Activated naive CD4-positive, alpha-beta T cell (primary cell): ENCODE measurements around the gene MGRN1.

Source experiments
- DNase-seq, 4 experiments: peaks; one replicate each; lab custom pipeline; 2025; lab: John Stamatoyannopoulos, UW

Gene MGRN1

DNA sequence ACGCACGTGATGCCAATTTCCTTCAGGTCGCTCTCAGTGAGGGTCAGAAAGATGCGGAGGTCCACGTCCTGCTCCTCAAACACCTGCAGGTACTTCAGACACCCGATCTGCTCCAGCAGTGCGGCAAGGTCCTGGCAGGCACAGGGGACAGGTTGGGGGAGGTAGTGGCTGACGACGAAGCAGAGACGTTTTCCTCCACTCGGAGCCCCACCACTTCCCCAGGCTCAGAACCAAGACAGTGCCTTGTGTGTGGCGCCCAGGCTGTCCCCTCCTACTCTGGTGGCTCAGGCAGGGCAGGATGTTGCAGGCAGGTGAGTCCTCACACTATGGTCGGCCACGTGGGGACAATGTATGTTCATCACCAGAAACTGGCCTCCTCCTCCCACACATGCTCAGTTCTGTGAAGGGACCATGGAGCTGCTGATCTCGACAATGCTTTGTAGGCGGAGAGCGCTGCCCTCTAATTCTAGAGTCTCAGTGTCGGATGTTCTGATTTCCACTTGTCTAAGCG, 74.5 kb downstream of the MGRN1 start:
- no peak for DNase-seq

DNA sequence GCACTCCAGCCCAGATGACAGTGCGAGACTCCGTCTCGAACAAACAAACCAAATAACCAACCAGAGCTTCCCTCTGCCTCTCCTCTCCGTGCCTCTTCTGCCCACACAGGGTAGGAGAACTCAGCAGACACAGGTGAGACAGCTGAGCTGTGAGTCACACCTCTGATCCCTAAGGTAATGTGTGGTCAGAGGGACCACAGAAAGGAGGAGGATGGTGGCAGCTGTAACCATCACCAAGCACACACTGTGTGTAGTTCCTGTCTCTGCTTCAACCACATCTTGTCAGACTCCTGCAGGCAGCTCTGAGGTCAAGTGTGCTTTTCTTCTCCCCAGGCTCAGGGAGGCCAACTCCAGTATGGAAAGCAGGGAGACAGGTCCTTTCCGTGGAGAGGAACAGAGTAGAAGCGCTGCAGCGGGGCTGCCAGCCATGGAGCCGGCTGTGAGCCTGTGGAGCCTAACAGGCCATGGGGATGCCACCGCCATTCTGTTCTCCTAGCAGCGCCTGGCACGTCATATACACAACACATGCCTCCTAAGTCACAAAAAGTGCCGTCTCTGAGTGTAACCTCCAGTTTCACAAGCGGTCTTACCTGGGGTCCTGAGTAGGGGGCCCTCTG, 75.9 kb downstream of the MGRN1 start:
- DNase-seq: no peak

DNA sequence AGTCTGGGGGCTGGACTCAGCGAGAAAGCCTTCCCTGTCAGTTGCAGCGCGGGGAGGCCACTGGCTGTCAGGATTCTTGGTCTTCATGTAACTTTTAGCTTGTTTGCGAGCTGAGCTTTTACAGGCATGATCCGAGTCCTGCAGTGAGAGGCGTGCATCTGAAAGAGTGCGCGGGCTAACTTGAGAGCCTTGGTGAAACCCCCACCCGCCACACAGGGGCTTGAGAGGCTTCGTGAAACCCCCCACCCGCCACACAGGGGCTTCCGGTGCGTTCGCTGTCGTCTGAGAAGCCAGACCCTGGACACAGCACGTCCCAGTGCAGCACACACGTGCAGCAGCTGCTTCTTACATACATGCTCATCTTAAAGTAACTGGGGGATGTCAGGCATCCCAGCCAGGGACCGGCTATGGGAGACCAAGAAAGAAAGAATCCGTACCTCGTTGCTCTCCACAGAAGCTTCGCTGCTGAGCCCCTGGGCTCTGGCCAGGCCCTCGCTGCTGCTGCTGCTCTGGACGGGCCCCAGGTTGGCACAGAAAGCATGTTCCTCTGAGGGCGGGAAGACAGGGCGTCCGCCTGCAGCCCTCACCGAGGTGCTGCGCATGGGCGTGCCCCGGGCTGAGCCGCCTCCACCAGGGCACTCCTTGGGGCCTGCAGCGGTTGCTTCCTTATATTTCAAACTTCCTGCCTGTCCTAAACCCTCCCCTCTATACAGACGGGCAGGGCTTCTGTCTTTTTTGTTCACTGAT, 76.5 kb downstream of the MGRN1 start:
- DNase-seq: no peak

DNA sequence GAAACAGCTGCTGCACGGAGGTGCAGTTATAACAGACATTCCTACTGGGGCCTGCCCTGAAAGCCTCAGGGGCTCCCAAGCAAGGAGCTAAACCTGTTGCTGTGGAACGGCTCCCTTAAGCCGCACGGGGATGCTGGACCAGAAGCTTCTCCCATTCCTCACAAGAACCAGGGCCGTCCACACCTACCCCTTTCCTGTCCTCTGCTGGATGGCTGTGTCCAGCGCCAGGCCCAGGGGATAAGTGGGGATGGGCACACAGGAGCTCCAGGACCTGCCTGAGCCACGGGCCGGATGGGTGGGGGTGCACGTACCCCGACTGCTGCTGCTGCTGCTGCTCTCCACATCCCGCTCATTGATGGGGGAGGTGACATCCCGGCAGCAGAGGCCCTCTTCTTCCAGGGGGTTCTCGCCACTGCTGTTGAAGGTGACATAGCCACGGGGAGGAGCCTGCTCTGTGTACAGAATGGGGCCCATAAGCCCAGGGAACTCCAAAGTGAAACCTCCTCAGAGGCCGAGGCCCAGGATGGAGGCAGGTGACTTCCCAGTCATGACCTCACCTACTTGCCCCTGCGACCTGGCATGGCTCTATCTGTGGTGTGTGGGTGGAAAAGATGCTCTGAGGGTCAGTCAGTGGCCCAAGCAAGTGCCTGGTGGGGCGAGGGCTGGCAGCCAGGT, 77.3 kb downstream of the MGRN1 start:
- no peak for DNase-seq

DNA sequence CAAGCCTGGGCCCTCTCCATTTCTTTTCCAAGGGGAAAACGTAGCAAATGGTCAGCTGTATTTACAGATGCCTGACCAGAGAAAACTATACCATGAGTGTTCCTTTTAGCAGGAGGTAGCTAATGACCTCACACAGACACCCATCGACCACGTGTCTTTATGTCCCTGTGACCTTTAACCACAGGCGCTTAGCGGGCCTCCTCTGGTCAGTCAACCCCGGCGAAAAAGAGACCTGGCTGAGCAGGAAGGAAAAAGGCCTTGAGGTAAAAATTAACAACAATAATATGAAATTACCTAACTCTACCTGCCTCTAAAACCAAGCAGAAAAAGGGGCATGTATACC, 77.8 kb downstream of the MGRN1 start:
- no peak for DNase-seq

DNA sequence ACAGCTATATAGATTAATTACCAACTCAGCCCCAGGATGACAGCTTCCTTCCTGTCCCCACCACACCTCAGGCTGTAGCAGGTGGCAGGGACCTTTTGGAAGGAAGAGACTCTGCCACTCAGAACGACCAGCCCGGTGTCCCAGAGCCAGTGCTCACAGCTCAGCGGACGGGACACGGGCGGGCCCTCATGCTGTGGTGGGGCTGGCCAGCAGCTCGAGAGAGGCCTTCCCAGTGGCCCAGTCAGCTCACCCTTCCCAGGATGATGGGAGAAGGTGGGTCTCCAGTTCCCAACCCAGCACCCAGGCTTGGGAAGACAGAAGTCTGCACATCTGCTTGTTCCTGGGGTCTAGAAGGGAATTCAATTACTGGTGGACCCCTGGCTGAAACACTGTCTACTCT, 79.3 kb downstream of the MGRN1 start:
- DNase-seq: no peak

DNA sequence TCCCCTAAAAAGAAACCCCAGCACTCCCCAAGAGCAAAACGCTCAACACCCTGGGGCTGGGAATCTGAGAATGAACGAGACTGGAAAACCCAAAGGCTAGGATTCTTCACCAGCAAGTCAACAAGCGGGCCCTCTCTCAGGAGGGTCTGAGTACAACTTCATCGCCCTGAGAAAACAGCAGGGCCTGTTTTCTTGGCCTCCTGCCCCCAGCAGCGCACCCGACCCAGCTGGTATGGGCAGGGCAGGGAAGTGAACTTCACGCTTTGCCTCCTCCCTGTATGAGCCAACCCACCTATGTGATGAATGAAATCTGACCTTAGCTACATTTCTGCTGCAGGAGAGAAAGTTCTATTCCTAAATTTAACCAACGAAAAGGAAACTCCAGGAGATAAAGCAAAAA, 79.9 kb downstream of the MGRN1 start:
- no peak for DNase-seq

DNA sequence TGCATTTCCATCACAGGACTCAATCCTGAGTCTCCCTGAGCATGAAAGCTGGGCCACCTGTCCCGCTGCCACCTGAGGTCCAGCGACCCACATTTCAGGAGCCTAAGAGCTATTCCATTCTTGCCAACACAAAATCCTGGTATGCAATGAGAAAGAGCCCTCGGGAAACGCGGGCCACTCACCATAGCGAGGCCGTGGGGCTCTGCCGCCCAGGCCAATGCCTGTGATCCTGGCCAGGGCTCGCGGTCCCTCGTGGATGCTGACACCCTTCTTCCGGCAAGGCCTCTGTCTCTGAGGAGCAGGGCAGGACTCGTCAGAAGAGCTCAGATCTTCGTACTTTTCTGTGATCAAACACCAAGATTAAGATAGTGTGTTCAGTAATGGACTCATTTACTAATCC, 80.3 kb downstream of the MGRN1 start:
- DNase-seq: no peak

DNA sequence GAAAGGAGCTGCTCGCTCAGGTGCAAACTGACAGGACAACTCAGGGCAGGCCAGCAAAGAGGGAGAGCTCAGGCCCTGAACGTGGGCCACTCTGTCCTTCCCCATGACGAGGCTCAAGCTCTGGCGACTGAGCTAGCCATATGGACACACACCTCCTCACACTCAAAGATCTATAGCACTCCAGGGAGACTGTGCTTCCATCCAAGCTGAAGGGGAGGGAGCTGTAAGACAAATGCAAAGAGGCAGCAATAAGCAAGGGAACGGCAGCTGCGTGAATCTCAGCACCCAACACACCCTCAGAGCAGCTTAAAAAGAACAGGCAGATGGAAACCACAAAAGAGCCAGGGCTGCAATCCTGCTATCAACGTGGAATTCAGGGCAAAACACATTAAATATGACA, 82.2 kb downstream of the MGRN1 start:
- no peak for DNase-seq

DNA sequence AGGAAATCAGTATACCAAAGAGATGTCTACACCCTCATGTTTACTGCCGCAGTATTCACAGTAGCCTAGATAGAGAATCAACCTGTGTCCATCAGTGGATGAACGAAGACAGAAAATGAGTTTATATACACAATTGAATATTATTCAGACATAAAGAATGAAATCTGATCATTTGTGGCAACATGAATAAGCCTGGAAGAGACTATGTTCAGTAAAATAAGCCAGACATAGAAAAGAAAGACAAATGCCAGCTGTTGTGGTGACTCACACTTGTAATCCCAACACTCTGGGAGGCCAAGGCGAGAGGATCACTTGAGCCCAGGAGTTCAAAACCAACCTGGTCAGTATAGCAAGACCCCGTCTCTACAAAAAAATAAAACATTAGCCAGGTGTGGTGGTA, 84.9 kb downstream of the MGRN1 start:
- no peak for DNase-seq

DNA sequence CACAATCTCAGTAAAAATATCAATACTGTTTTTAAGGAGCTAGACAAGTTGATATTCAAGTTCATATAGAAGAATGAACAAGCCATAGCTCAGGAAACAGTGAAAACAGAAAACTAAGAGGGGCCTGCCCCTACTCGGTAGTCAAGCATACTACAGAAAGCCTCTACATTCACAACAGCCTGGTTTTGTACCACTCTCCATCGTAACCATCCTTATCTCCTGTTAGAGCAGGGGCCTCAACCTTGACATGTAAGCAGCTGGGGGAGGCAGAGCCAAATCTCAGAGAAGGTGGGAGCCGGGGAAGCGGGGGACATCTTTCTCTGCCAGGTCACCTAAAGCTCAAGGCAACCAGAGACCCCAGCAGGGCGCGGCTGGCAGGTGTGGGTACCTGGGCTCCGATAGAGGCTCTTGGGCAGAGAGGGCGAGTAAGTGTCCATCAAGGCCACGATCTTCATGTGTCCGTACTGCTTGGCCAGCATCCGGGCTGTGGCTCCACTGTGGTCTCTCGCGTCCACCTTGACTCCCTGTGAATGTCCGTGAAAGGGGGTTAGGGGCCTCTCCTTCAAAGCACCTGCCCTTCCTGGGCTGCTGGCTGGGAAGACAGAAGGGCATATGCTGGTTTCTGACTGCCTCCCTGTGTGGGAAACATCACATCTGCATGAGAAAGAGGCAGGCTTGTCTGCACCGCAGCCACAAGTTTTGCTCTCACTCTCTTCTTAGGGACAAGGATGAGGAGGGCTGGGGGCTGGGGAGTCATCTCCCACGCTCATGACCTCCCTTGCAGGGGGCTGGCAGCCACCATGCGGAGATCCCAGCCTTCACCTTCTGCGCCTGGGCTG, 89.3 kb downstream of the MGRN1 start:
- no peak for DNase-seq

DNA sequence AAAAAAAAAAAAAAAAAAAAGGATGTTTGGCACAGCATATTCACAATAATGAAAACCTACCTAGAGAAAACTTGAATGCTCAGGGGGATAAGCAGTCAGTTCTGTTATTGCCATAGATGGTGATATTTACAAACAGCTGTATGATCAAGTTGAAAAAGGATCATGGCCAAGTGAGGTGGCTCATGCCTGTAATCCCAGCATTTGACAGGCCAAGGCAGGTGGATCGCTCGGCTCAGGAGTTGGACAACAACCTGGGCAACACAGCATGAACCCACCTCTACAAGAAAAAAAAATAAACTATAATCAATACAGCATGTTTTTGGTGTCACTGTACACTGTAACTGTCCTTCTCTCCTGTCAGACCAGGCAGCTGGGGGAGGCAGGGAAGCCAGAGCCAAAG, 90.4 kb downstream of the MGRN1 start:
- no peak for DNase-seq

DNA sequence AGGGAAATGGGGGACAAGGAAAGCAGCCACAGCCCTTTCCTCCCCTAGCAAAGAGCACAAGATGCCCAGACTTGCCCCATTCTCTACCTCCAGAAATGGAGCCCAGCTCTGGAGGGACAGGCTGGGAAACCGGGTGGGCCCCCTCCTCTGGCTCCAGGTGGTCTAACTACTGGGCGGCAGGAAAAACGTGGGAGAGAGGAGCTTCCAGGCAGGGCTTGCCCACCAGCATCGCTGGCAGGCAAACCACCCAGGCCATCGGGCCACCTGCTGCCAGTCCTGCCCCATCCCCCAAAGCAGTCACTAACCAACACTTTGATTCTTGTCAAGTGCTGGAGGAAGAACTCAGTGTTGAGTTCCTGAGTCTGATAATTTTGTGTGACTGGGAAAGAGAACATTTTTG, 93.8 kb downstream of the MGRN1 start:
- no peak for DNase-seq

DNA sequence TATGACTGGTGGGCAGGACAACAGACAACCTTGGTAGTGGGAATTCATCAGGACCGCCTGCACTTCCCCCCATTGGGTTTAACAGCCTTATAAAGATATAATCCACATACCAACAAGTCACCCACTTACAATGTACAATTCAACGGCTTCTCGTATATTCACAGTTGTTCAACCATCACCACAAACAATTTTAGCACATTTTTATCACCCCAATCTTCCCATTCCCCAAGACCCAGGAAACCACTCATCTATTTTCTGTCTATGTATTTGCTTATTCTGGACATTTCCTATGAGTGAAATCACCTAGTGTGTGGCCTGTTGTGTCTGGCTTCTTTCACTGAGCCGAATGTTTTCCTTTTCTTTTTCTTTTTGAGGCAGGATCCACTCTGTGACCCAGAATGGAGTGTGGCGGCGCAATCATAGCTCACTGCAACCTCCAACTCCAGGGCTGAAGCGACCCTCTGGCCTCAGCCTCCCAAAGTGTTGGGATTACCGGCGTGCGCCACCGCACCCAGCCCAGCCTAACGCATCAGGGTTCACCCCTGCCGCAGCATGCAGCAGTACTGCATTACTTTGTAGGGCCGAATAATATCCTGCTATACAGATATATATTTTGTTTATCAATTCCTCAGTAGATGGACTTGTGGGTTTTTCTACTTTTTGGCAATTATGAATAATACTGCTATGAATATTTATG, 98.6 kb downstream of the MGRN1 start:
- DNase-seq: no peak

DNA sequence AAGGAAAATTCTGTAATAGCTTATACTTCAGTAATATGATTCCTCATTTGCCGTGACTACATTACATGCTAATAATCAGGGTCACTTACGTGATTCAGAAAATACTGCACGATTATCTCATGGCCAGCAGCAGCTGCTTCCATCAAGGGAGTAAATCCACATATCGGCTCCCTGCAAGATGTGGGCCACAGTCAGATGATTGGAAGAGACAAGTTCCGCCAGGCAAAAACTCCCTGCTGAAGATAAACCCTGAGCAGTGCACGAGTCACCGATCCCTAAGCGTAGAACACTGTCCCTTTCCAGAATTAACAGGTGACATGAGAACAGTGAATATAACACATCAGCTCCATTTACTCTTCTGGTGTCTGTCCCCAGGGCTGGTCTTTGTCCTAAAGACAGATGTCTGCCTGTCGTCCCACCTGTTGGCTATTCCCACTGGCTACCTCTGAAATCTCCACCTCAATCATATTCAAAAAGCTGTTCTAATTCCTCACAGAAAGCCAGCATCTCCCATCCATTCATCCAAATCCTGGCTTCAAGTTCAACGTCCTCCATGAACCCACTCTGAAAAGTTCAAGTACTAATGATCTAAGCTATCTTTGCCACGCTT, 100.1 kb downstream of the MGRN1 start:
- no peak for DNase-seq

DNA sequence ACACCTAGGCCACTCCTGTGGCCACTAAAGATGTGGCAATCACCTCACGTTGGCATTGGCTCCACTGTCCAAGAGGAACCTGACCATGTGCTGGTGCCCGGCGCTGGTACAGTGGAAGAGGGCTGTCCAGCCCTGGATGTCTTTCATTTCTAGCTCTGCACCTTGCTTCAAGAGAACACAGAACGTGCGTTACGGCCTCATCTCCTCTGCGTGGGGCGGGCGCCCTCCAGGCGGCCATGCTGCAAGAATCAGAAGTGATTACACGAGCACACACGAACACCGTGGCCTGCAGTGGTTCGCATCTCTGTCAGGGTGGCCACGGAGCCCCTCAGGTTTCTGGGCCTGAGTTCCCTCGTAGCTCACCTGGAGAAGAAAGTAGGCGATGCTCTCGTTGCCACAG, 102.0 kb downstream of the MGRN1 start:
- DNase-seq: no peak

DNA sequence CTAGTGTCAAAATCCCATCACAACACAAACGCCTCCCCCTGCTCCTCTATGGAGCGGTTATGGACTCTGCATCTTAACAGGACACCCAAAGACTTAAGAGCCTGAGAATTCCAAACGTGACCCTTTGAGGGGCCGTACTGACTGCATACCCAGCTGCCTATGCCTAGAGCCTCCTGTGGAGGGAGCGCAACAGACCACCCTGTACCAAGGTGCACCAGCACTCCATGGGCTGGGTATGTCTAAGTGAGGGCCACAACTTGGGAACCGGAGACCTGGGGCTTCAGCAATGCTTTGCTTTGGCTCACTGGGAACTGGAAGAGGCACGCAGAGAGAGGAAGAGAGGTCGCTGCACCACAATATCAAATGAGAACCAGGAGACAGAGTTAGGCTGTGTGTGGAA, 104.0 kb downstream of the MGRN1 start:
- DNase-seq: no peak

DNA sequence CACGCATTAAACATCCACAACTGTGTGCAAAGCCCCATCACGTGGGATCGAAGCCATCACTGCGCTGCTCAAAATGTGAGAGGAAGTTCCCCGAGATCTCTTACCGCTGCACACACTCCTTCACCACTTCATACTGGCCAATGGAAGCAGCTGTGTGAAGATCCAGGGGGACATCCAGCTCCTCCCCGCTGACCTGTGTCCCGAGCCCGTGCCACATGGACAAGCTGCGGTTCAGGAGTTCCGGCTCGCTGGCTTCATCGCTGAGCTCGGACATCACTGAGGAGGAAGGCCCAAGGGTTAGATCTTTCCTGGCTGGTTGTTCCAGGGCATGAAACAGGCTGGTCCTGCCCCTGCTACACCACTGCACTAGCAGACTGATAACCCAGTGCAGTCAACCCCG, 105.2 kb downstream of the MGRN1 start:
- DNase-seq: no peak

DNA sequence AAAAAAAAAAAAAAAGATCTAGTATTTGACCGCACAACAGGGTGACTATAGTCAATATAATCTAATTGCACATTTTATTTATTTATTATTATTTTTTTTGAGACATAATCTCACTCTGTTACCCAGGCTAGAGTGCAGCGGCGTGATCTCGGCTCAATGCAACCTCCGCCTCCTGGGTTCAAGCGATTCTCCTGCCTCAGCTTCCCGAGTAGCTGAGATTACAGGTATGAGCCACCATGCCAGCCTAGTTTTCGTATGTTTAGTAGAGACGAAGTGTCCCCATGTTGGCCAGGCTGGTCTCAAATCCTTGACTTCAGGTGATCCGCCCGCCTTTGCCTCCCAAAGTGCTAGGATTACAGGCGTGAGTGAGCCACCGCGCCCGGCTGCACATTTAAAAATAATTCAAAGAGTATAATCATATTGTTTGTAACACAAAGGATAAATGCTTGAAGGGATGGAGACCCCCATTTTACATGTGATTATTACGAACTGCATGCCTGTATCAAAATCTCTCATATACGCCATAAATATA, 108.7 kb downstream of the MGRN1 start:
- DNase-seq: no peak

DNA sequence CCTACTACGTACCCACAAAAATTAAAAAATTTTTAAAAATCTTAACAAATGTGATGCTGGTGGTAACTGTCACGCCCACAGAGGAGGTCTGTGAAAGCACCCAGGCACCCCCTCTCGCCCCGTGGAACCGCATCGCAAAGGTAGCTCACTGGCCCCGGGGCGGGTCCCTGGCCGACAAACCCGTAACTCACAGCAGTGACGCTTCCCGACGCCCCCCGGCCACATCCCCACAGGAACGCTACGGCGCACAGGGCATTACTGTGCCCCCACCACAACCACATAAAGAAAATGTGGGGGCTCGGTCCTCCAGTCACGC, 109.1 kb downstream of the MGRN1 start:
- peak in 1 of 4 experiments; percentile 16 for DNase-seq

DNA sequence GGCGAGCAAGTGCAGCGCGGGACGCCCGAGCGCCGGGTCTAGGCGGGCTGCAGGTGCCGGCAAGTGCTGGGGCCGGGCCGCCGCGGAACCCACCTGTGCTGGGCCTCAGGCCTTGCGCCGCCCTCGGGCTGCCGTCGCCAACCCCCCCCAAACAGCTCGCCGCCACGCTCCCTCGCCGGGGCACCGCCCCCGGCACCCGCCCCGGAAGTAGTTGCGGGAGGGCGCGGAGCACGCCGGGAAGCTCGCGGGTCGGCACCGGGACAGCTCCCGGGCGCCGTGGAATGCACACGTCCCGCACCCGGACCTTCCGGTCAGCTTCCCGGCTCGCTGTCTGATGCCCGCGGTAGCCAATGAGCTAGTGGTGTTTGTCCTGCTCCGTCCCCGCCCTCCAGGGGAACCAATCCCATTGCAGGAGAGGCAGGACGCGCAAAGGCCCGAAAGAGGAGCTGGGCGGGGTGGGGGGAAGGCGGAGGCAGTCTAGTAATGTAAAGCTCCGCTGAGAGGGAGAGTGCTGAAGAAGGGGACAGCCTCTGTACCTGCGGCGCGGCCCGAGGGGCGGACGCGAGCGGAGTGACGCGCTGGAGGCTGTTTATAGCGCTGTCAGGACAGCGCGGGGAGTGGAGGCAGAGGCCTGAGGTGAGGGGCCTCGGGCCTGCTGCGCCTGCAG, 109.6 kb downstream of the MGRN1 start, which contains the start of the genes ANKS3 and DNAAF8:
TSS of gene ANKS3 (minus strand) at position 209 of the 667 bp plus-strand sequence. CDS start 4,122 bp downstream, outside the sequence.
TSS of gene DNAAF8 (plus strand) at position 475 of the 667 bp plus-strand sequence. CDS start 1,978 bp downstream, outside the sequence.
- DNase-seq: peak; percentile 47 to 75 (median 61)
